ENCODE results near the gene SYNCRIP. TPM values are rescaled to one million over a fixed set of nuclear protein-coding genes. Genes with fewer than 3 reads are reported as not detected.

Gene SYNCRIP
- polyA plus RNA-seq, 1 of the 3 experiments (the other 2 are of a cell fraction) = 15.9 TPM

- CTCF ChIA-PET = no interaction called here
Measured at GRCh38 chr6:85579581-85579980, 63.1 kb downstream of the SYNCRIP start.

DNA sequence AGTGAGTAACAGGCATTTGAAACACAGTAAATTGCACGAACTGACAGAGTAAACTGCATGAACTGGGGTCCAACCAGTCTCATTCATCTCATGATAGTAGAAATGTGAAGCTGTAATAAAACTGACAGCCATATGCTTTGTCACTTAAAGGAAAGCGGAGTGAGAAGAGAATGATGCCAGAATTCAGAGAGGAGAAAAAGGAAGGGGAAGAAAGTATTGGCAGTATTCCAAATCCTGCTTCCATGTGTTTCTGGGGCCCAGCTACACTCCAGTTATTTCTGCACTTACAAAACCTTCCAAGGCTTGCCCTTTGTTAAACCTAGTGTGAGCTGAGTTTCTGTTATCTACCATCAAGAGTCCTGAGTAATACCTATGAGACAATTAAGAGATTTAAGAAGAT lies 66.2 kb downstream of the SYNCRIP start:
- H4K20me1 ChIP-seq (ENCODE audit: insufficient read depth) = peaks cover 58% of the 10 kb centered on the region
- peaks cover 15% of the 10 kb centered on the region for H3F3A ChIP-seq (replicated peaks; ENCODE audit: insufficient read depth)
- CTCF ChIA-PET = interaction anchor here (0.7 kb wide), 2 partner anchors 37 to 39 kb away, joined by 3 read pairs; no protein-coding TSS in a partner anchor
- POLR2A ChIA-PET = interaction anchor here (0.9 kb wide), 1 partner anchor 17 kb away, joined by 4 read pairs; the partner anchor contains the start of gene SNX14
- no peaks in the 10 kb centered on the region for H3K9me3 ChIP-seq
- no peaks in the 10 kb centered on the region for H3K9me2 ChIP-seq
- H3K27me3 ChIP-seq (ENCODE audit: insufficient read depth) = no peaks in the 10 kb centered on the region
- WGBS (ENCODE audit: low lambda C conversion rate) = 95% methylated on average over 2 of the region's 2 CpGs
- no peak overlapping the region for H3K4me3 ChIP-seq (ENCODE audit: low read depth in 2 of 2, low read length in 1 of 2)
- TF ChIP-seq REST (IDR thresholded peaks at IDR 0.05; ENCODE audit: low read depth, low read length) = no peak
- TF ChIP-seq YY1 (IDR thresholded peaks at IDR 0.05; ENCODE audit: low read depth) = no peak
- TF ChIP-seq JUND (IDR thresholded peaks at IDR 0.05) = no peak
- no peak for TF ChIP-seq MXI1 (IDR thresholded peaks at IDR 0.05; ENCODE audit: low read depth, low read length)
- TF ChIP-seq CTCF (IDR thresholded peaks at IDR 0.05) = no peak
- TF ChIP-seq, protein P1, sequence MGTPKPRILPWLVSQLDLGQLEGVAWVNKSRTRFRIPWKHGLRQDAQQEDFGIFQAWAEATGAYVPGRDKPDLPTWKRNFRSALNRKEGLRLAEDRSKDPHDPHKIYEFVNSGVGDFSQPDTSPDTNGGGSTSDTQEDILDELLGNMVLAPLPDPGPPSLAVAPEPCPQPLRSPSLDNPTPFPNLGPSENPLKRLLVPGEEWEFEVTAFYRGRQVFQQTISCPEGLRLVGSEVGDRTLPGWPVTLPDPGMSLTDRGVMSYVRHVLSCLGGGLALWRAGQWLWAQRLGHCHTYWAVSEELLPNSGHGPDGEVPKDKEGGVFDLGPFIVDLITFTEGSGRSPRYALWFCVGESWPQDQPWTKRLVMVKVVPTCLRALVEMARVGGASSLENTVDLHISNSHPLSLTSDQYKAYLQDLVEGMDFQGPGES (IDR thresholded peaks at IDR 0.05; ENCODE audit: low read depth, low read length) = no peak
- TF ChIP-seq RCOR1 (IDR thresholded peaks at IDR 0.05; ENCODE audit: low read length) = no peak
- H2AFZ ChIP-seq (ENCODE audit: low read depth) = no peak overlapping the region
- peak overlapping the region in 1 of 2 experiments; percentile 11; a peak in 1 of 4 replicates for H3K27ac ChIP-seq (ENCODE audit: low read depth in 2 of 2, low read length in 1 of 2)
- peak; percentile 13 for DNase-seq
- peaks cover 10 to 14% of the 10 kb centered on the region in 2 experiments for H3K36me3 ChIP-seq (replicated peaks in 1 of 2; ENCODE audit: control insufficient read depth in 1 of 2, insufficient read depth in 2 of 2, low read length in 1 of 2)
- H3K4me1 ChIP-seq (ENCODE audit: control insufficient read depth in 1 of 2, insufficient read depth in 2 of 2, low read depth in 1 of 2, low read length in 1 of 2) = peaks cover 3 to 8% of the 10 kb centered on the region in 2 experiments; a peak in 2 of 4 replicates
- no peak overlapping the region for H3K9ac ChIP-seq
- H3K79me2 ChIP-seq (ENCODE audit: insufficient read depth) = peaks cover 97% of the 10 kb centered on the region
- no peak overlapping the region for H3K4me2 ChIP-seq

More at GRCh38 chr6:85579581-85579980, 63.1 kb downstream of the SYNCRIP start:
- TF ChIP-seq EZH2phosphoT487 (IDR thresholded peaks at IDR 0.05; ENCODE audit: borderline replicate concordance, low read depth) (no peak), NFIC (IDR thresholded peaks at IDR 0.05; ENCODE audit: borderline replicate concordance) (no peak), TEAD4 (IDR thresholded peaks at IDR 0.05; ENCODE audit: borderline replicate concordance, insufficient read depth) (no peak), RFX5 (IDR thresholded peaks at IDR 0.05; ENCODE audit: low read length) (no peak), SIN3A (IDR thresholded peaks at IDR 0.05; ENCODE audit: borderline replicate concordance, low read depth, low read length) (no peak), MXI1 (IDR thresholded peaks at IDR 0.05; ENCODE audit: low read depth, low read length) (no peak), RCOR1 (IDR thresholded peaks at IDR 0.05; ENCODE audit: low read length) (no peak), RAD21 (IDR thresholded peaks at IDR 0.05; ENCODE audit: low read length) (no peak), MEF2A (IDR thresholded peaks at IDR 0.05; ENCODE audit: borderline replicate concordance, low read depth) (no peak)
- no peak overlapping the region for H2AFZ ChIP-seq (ENCODE audit: low read depth)
- WGBS (ENCODE audit: low lambda C conversion rate) = 96% methylated on average over 4 of the region's 4 CpGs
- H3K9me3 ChIP-seq = peaks cover 13% of the 10 kb centered on the region; the same call in 1 of the 2 replicates
- peaks cover 3 to 6% of the 10 kb centered on the region in 2 experiments; a peak in 2 of 4 replicates for H3K4me1 ChIP-seq (ENCODE audit: control insufficient read depth in 1 of 2, insufficient read depth in 2 of 2, low read depth in 1 of 2, low read length in 1 of 2)
- no peak overlapping the region for H3K4me2 ChIP-seq
- H3K36me3 ChIP-seq (replicated peaks in 1 of 2; ENCODE audit: control insufficient read depth in 1 of 2, insufficient read depth in 2 of 2, low read length in 1 of 2) = peaks cover 6 to 17% of the 10 kb centered on the region in 2 experiments
- H3K27me3 ChIP-seq (ENCODE audit: insufficient read depth) = no peaks in the 10 kb centered on the region
- peaks cover 100% of the 10 kb centered on the region for H3K79me2 ChIP-seq (ENCODE audit: insufficient read depth)
- H4K20me1 ChIP-seq (ENCODE audit: insufficient read depth) = peaks cover 61% of the 10 kb centered on the region
- POLR2A ChIA-PET = no interaction called here
- no peak overlapping the region for H3K27ac ChIP-seq (ENCODE audit: low read depth in 2 of 2, low read length in 1 of 2)
- no peak overlapping the region for H3K4me3 ChIP-seq (ENCODE audit: low read depth in 2 of 2, low read length in 1 of 2)
- H3K9ac ChIP-seq = no peak overlapping the region
- peaks cover 15% of the 10 kb centered on the region for H3F3A ChIP-seq (replicated peaks; ENCODE audit: insufficient read depth)
- no peak for DNase-seq
- H3K9me2 ChIP-seq = no peaks in the 10 kb centered on the region

Measured in SK-N-SH (cell line).